IMR-90 (cell line): Measurements from ENCODE around the gene KDM6B. TPM values are rescaled to one million over a fixed set of nuclear protein-coding genes. Genes with fewer than 3 reads are reported as not detected.

Experiments
- ATAC-seq: fragments of 200-7000 bp; cut with Tn5 transposase; 2 replicates; pipeline ENCODE4 v1.9.1; 2020; ENCODE audit warnings: low read depth, mild to moderate bottlenecking, moderate library complexity
- BruUV-seq: library from RNA; stranded (reverse); fragments of 400-500 nt; replicated peaks from 2 replicates; lab custom pipeline; 2021; lab: Mats Ljungman, UMichigan
- CTCF ChIA-PET: fragments of 300-600 bp; formaldehyde crosslinking; extraction: SDS; loops from one replicate; lab custom pipeline; 2021; ENCODE audit warnings: antibody characterized with exemption; lab: Yijun Ruan, JAX
- POLR2A ChIA-PET: fragments of 300-600 bp; sonication (Branson Sonifier 250); formaldehyde crosslinking; loops from one replicate; lab custom pipeline; 2022; ENCODE audit warnings: antibody characterized with exemption; ENCODE audit not compliant: unreplicated experiment; lab: Charles Lee
- DNase-seq: peaks from one replicate; pipeline ENCODE4 v3.0.0; 2013
- H2AFZ ChIP-seq: replicated peaks from 2 replicates; pipeline ENCODE3; 2013; ENCODE audit warnings: low read length, mild to moderate bottlenecking; ENCODE audit not compliant: poor library complexity
- H2AK5ac ChIP-seq: 2 replicates; pipeline ENCODE4 v1.6.1; 2013; ENCODE audit warnings: low read depth, low read length, inconsistent platforms
- H2AK9ac ChIP-seq: replicated peaks from 2 replicates; pipeline ENCODE3; 2013; ENCODE audit warnings: mild to moderate bottlenecking, low read depth, low read length, moderate library complexity; ENCODE audit not compliant: poor library complexity
- H2BK120ac ChIP-seq: 2 replicates; pipeline ENCODE4 v1.6.1; 2013; ENCODE audit warnings: low read depth, low read length, inconsistent platforms
- H2BK15ac ChIP-seq: 3 replicates; pipeline ENCODE4 v1.6.1; 2013; ENCODE audit warnings: low read depth, low read length, inconsistent platforms
- H2BK20ac ChIP-seq: 2 replicates; pipeline ENCODE4 v1.6.1; 2013; ENCODE audit warnings: low read depth, mild to moderate bottlenecking, inconsistent platforms, low read length, moderate library complexity
- H2BK5ac ChIP-seq: 2 replicates; pipeline ENCODE4 v1.6.1; 2013; ENCODE audit warnings: mild to moderate bottlenecking, low read depth, low read length, inconsistent platforms; ENCODE audit not compliant: poor library complexity, severe bottlenecking
- H3K14ac ChIP-seq: replicated peaks from 2 replicates; pipeline ENCODE4 v1.6.1; 2013; ENCODE audit warnings: low read depth, low read length, inconsistent platforms
- H3K18ac ChIP-seq: 2 replicates; pipeline ENCODE4 v1.6.1; 2013; ENCODE audit warnings: low read depth, low read length, control low read depth
- H3K23ac ChIP-seq: 2 replicates; pipeline ENCODE4 v1.6.1; 2013; ENCODE audit warnings: low read depth, low read length, inconsistent platforms
- H3K27ac ChIP-seq: 2 replicates; pipeline ENCODE4 v1.5.1; 2013; ENCODE audit warnings: mild to moderate bottlenecking, control low read depth, low read length; ENCODE audit not compliant: insufficient read depth
- H3K27me3 ChIP-seq: 2 replicates; pipeline ENCODE4 v1.6.1; 2013; ENCODE audit warnings: low read length; ENCODE audit not compliant: control insufficient read depth, insufficient read depth
- H3K36me3 ChIP-seq: 2 replicates; pipeline ENCODE4 v1.6.1; 2013; ENCODE audit warnings: low read length, mixed read lengths; ENCODE audit not compliant: control insufficient read depth, insufficient read depth
- H3K4ac ChIP-seq: 2 replicates; pipeline ENCODE4 v1.6.1; 2013; ENCODE audit warnings: low read depth, low read length, inconsistent platforms
- H3K4me1 ChIP-seq: 2 replicates; pipeline ENCODE4 v1.6.1; 2013; ENCODE audit warnings: low read length, mixed read lengths; ENCODE audit not compliant: control insufficient read depth, insufficient read depth
- H3K4me2 ChIP-seq: 2 replicates; pipeline ENCODE4 v1.6.1; 2013; ENCODE audit warnings: low read depth, mild to moderate bottlenecking, control low read depth, low read length, moderate library complexity
- H3K4me3 ChIP-seq: 2 replicates; pipeline ENCODE4 v1.5.1; 2013; ENCODE audit warnings: low read depth, mild to moderate bottlenecking, control low read depth, low read length, moderate library complexity; ENCODE audit not compliant: insufficient read depth
- H3K56ac ChIP-seq: 2 replicates; pipeline ENCODE4 v1.6.1; 2013; ENCODE audit warnings: low read length, inconsistent platforms; ENCODE audit not compliant: insufficient read depth; ENCODE audit errors: extremely low read depth
- H3K79me1 ChIP-seq, 2 experiments: 2 replicates each; pipeline ENCODE4 v1.6.1; 2013; ENCODE audit warnings: low read length in 2 of 2, inconsistent platforms in 1 of 2, low read depth in 1 of 2
- H3K9ac ChIP-seq: 2 replicates; pipeline ENCODE4 v1.6.1; 2013; ENCODE audit warnings: low read depth, low read length, control low read depth
- H3K9me1 ChIP-seq: 2 replicates; pipeline ENCODE4 v1.6.1; 2013; ENCODE audit warnings: low read length, inconsistent platforms; ENCODE audit not compliant: insufficient read depth
- H3K9me3 ChIP-seq: 2 replicates; pipeline ENCODE4 v1.6.1; 2013; ENCODE audit warnings: low read length; ENCODE audit not compliant: control insufficient read depth, insufficient read depth
- H4K20me1 ChIP-seq: 2 replicates; pipeline ENCODE4 v1.6.1; 2013; ENCODE audit warnings: low read length, inconsistent platforms; ENCODE audit not compliant: insufficient read depth
- H4K5ac ChIP-seq: 2 replicates; pipeline ENCODE4 v1.6.1; 2013; ENCODE audit warnings: mild to moderate bottlenecking, low read depth, low read length, control low read depth
- H4K8ac ChIP-seq, 2 experiments: 2 replicates each; pipeline ENCODE4 v1.6.1; 2013; ENCODE audit warnings: low read depth in 2 of 2, low read length in 2 of 2, control low read depth in 1 of 2, inconsistent platforms in 1 of 2
- H4K91ac ChIP-seq: 2 replicates; pipeline ENCODE4 v1.6.1; 2013; ENCODE audit warnings: low read depth, low read length, inconsistent platforms; ENCODE audit not compliant: insufficient read depth
- CEBPB ChIP-seq: IDR thresholded peaks from 2 replicates; pipeline ENCODE4 v1.6.1; 2012; ENCODE audit warnings: low read depth, low read length, improper control_type of control experiment
- CHD1 ChIP-seq: IDR thresholded peaks from 2 replicates; pipeline ENCODE4 v1.6.1; 2012; ENCODE audit warnings: low read depth, low read length, improper control_type of control experiment
- CTCF ChIP-seq: conservative IDR thresholded peaks from 2 replicates; pipeline ENCODE4 v1.5.1; 2012; ENCODE audit warnings: mild to moderate bottlenecking, low read depth, low read length, improper control_type of control experiment
- FOS ChIP-seq: fragments of 150-350 bp; IDR thresholded peaks from 2 replicates; pipeline ENCODE4 v1.6.1; 2016; ENCODE audit warnings: low read depth, low read length
- MAFK ChIP-seq: IDR thresholded peaks from 2 replicates; pipeline ENCODE4 v1.6.1; 2012; ENCODE audit warnings: low read depth, low read length, improper control_type of control experiment
- MAZ ChIP-seq: IDR thresholded peaks from 2 replicates; pipeline ENCODE4 v1.6.1; 2012; ENCODE audit warnings: low read depth, mild to moderate bottlenecking, low read length, improper control_type of control experiment, moderate library complexity, borderline replicate concordance
- MXI1 ChIP-seq: IDR thresholded peaks from 2 replicates; pipeline ENCODE4 v1.6.1; 2012; ENCODE audit warnings: low read depth, mild to moderate bottlenecking, low read length, moderate library complexity, borderline replicate concordance
- NFE2L2 ChIP-seq: fragments of 150-350 bp; IDR thresholded peaks from 2 replicates; pipeline ENCODE4 v1.6.1; 2016; ENCODE audit warnings: low read depth, mild to moderate bottlenecking, low read length
- POLR2A ChIP-seq: IDR thresholded peaks from 2 replicates; pipeline ENCODE4 v1.6.1; 2012; ENCODE audit warnings: mild to moderate bottlenecking, low read depth, low read length
- RAD21 ChIP-seq: IDR thresholded peaks from 2 replicates; pipeline ENCODE4 v1.6.1; 2012; ENCODE audit warnings: low read length, improper control_type of control experiment
- RCOR1 ChIP-seq: IDR thresholded peaks from 2 replicates; pipeline ENCODE4 v1.6.1; 2012; ENCODE audit warnings: mild to moderate bottlenecking, low read length, improper control_type of control experiment; ENCODE audit not compliant: insufficient replicate concordance
- RFX5 ChIP-seq: IDR thresholded peaks from 2 replicates; pipeline ENCODE4 v1.8.0; 2012; ENCODE audit warnings: low read depth, mild to moderate bottlenecking, low read length, moderate library complexity
- WGBS, 2 experiments: methylation state at CpG; one replicate each; pipeline versions ENCODE4 v1.1.5 to v1.1.7; 2013; ENCODE audit warnings: missing lambda C conversion rate in 2 of 2; ENCODE audit not compliant: insufficient read length in 1 of 2; ENCODE audit errors: extremely low coverage in 2 of 2; 5-methylcytosine and 5-hydroxymethylcytosine counted together
- dilution Hi-C: fragments of 300-500 bp; cut with HindIII; formaldehyde crosslinking; loops from one replicate; pipeline ENCODE4 v1.14.3; 2018; ENCODE audit warnings: low sequenced_read_pairs; ENCODE audit not compliant: unreplicated experiment
- in situ Hi-C: fragments of 300-500 bp; cut with MboI; formaldehyde crosslinking; loops from 3 replicates; pipeline ENCODE4 v1.14.3; 2019; ENCODE audit warnings: low sequenced_read_pairs, inconsistent platforms, mixed read lengths
- intact Hi-C: fragments of 100-400 bp; cut with micrococcal nuclease; formaldehyde crosslinking; loops from 2 replicates; pipeline ENCODE4 v1.10.0; 2022
- polyA plus RNA-seq, 3 experiments: library from polyadenylated mRNA; depleted of rRNA; stranded (reverse); fragments of >200 nt; gene quantifications; 2 replicates each; pipeline ENCODE4 v1.2.3, GENCODE V29; 2012; ENCODE audit warnings: low replicate concordance in 1 of 3
- total RNA-seq: library from RNA; depleted of rRNA; stranded (reverse); fragments of >200 nt; gene quantifications from 2 replicates; pipeline ENCODE4 v1.2.3, GENCODE V29; 2012

Gene KDM6B
- total and polyA plus RNA-seq, 2 of the 4 experiments (the other 2 are of a cell fraction) = 0.72 to 3.5 TPM

DNA sequence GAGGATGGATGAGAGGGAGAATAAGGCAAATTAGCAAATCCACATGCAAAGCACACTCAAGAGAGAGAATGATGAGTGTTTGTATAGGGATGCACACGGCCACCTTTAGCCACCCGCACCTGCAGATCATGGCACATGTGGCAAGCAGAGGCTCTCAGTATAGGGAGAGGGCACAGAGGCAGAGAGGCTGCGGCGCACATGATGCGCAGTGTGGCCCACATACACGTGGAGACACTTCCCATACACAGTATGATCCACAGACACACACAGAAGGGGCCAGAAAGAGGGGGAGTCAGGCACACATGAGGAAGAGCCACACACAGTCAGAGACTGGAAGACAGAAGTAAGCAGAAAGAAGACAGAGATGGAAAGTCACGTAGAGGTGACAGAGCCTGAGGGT is 48.1 kb downstream of the KDM6B start (continued):
- TF ChIP-seq FOS = no peak
- no peak for TF ChIP-seq RCOR1
- TF ChIP-seq RAD21 = no peak
- no peak for TF ChIP-seq MXI1
- no peak for TF ChIP-seq MAFK
- no peak for TF ChIP-seq CHD1
- no peak for TF ChIP-seq POLR2A

DNA sequence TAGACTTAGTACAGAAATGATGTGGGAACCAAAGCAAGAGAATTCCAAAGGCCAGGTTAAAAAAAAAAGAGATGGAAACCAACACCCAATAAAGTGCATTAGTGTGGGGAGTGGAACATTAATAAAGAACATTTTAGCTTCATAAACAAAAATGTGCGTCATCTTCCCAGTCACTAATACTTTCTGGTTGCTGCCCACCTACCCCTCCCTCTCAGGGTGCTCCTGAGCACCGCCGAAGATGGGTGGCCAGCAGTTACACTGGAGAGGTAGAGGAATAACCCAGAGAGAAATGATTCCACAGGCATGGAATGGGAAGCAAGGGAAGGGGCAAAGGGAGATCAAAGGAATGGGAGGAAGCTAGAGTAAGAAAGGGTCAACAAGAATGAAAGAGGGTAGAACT is 48.6 kb downstream of the KDM6B start:
- no peak for DNase-seq
- Histone ChIP-seq H4K8ac (peak overlapping the region; percentile 7 to 49; a peak in 1 of 4 replicates), H3K9me3 (no peaks in the 10 kb centered on the region), H3K9me1 (peaks cover 5% of the 10 kb centered on the region; the same call in 1 of the 2 replicates), H3K9ac (peak overlapping the region; percentile 15; the same call in 1 of the 2 replicates), H3K14ac (0 out of 2 replicates have a peak overlapping the region, but pooled peaks have one; percentile 2), H2AK9ac (no peak overlapping the region), H4K20me1 (no peaks in the 10 kb centered on the region), H2BK15ac (no peak overlapping the region), H3K27ac (peak overlapping the region; percentile 49; the same call in 1 of the 2 replicates), H2BK20ac (no peak overlapping the region), H4K91ac (no peak overlapping the region), H3K23ac (peak overlapping the region; percentile 34; the same call in 1 of the 2 replicates), H3K36me3 (peaks cover 17% of the 10 kb centered on the region), H3K4ac (peak overlapping the region; percentile 30; the same call in 1 of the 2 replicates), H3K56ac (no peak overlapping the region), H3K18ac (no peak overlapping the region; the same call in 1 of the 2 replicates), H3K27me3 (no peaks in the 10 kb centered on the region), H4K5ac (peak overlapping the region; percentile 15; the same call in 1 of the 2 replicates), H2AK5ac (no peak overlapping the region), H2AFZ (no peak overlapping the region), H2BK120ac (no peak overlapping the region), H3K79me1 (peaks cover 4 to 38% of the 10 kb centered on the region in 2 experiments; a peak in 3 of 4 replicates), H2BK5ac (no peak overlapping the region), H3K4me3 (no peak overlapping the region), H3K4me1 (peaks cover 8% of the 10 kb centered on the region), H3K4me2 (peak overlapping the region; percentile 48)
- no peak for ATAC-seq
- TF ChIP-seq RFX5 = no peak
- no peak for TF ChIP-seq RCOR1
- no peak for TF ChIP-seq CEBPB
- no peak for TF ChIP-seq MAFK
- no peak for TF ChIP-seq CTCF
- no peak for TF ChIP-seq CHD1
- TF ChIP-seq NFE2L2 = no peak
- no peak for TF ChIP-seq RAD21
- TF ChIP-seq MAZ = no peak
- ChIA-PET POLR2A (no interaction called here), CTCF (no interaction called here)
- in situ Hi-C loops = no loop called here
- intact Hi-C loops = no loop called here
- dilution Hi-C loops = no loop called here
- WGBS, 2 experiments = no CpG with 5 or more reads among the region's 3 CpGs
- BruUV-seq = no TSS peak
